ENCODE measurements around the gene DBF4B. TPM values are rescaled to one million over a fixed set of nuclear protein-coding genes. Genes with fewer than 3 reads are reported as not detected.

DBF4B gene
- total and polyA plus RNA-seq, 2 of the 13 experiments (the other 11 are each of a cell fraction or from before 2014, with no cell fraction given): 11.7 to 13.2 TPM

GRCh38 chr17:44774271-44775135 is 66.0 kb downstream of the DBF4B start (continued):
- TF ChIP-seq ZBTB4 (CRISPR knock-in tag; IDR thresholded peaks at IDR 0.05; ENCODE audit: borderline replicate concordance) (no peak), ZNF446 (CRISPR knock-in tag; IDR thresholded peaks at IDR 0.05) (no peak), ZNF678 (CRISPR knock-in tag; IDR thresholded peaks at IDR 0.05) (no peak), KLF16 (CRISPR knock-in tag; IDR thresholded peaks at IDR 0.05) (no peak), ZNF547 (CRISPR knock-in tag; IDR thresholded peaks at IDR 0.05) (no peak), ZNF263 (CRISPR knock-in tag; IDR thresholded peaks at IDR 0.05) (peak; percentile 78), YEATS4 (CRISPR knock-in tag; IDR thresholded peaks at IDR 0.05; ENCODE audit: borderline replicate concordance) (no peak; the same call in 1 of the 2 replicates), ZFP90 (CRISPR knock-in tag; IDR thresholded peaks at IDR 0.05; ENCODE audit: borderline replicate concordance) (no peak), ZBED4 (CRISPR knock-in tag; IDR thresholded peaks at IDR 0.05; ENCODE audit: borderline replicate concordance) (no peak), GATAD1 (CRISPR knock-in tag; IDR thresholded peaks at IDR 0.05) (peak; percentile 47; the same call in 1 of the 2 replicates), IRF2 (CRISPR knock-in tag; IDR thresholded peaks at IDR 0.05) (0 out of 2 replicates have a peak, but pooled peaks have one; percentile 13), ZFP82 (CRISPR knock-in tag; IDR thresholded peaks at IDR 0.05; ENCODE audit: borderline replicate concordance) (no peak), ZBTB38 (CRISPR knock-in tag; IDR thresholded peaks at IDR 0.05) (no peak; the same call in 1 of the 2 replicates), PHF20 (CRISPR knock-in tag; IDR thresholded peaks at IDR 0.05) (no peak), PRDM4 (CRISPR knock-in tag; IDR thresholded peaks at IDR 0.05; ENCODE audit: borderline replicate concordance) (no peak), DPF2 (CRISPR knock-in tag; IDR thresholded peaks at IDR 0.05; ENCODE audit: borderline replicate concordance, low read depth) (no peak), HMG20A (CRISPR knock-in tag; IDR thresholded peaks at IDR 0.05; ENCODE audit: borderline replicate concordance) (no peak), POLR2A (IDR thresholded peaks at IDR 0.05; ENCODE audit: insufficient read depth in 1 of 2, low read depth in 2 of 2, low read length in 2 of 2) (no peak)

Measured in HepG2 (cell line).